ENCODE data around the gene GALC.

DNA sequence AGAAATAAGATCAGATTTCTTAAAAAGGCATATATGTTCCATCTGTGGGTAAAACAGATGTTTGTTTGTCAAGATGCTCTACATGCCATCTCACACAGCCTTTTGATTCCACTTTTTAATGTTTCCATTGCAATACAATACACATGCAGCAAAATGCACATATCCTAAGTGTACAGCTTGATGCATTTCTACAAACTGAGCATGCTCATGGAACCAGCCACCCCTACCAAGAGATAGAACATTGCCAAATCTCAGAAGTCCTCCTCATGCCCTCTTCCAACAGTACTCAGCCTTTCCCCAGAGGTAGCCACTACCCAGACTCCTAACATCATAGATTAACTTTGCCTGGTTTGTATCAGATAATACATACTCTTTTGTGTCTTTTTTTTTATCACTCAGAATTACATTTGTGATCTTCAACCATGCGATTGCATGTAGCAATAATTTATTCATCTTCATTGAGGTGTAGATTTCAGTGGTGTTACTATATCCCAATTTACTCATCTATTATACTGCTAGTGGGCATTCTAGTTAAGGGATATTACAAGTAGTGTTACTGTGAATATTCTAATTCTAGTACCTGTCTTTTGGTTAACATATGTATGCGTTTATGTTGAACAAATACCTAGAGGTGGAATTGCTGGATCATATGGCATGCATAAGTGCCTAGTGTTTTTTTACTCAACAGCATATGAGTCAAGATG is 15.2 kb upstream of the GALC start:
- TF ChIP-seq, protein P1, sequence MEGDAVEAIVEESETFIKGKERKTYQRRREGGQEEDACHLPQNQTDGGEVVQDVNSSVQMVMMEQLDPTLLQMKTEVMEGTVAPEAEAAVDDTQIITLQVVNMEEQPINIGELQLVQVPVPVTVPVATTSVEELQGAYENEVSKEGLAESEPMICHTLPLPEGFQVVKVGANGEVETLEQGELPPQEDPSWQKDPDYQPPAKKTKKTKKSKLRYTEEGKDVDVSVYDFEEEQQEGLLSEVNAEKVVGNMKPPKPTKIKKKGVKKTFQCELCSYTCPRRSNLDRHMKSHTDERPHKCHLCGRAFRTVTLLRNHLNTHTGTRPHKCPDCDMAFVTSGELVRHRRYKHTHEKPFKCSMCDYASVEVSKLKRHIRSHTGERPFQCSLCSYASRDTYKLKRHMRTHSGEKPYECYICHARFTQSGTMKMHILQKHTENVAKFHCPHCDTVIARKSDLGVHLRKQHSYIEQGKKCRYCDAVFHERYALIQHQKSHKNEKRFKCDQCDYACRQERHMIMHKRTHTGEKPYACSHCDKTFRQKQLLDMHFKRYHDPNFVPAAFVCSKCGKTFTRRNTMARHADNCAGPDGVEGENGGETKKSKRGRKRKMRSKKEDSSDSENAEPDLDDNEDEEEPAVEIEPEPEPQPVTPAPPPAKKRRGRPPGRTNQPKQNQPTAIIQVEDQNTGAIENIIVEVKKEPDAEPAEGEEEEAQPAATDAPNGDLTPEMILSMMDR (IDR thresholded peaks at IDR 0.05), result no peak
- no peak for TF ChIP-seq POLR2A (IDR thresholded peaks at IDR 0.05)
